ENCODE data around the gene RABL6. TPM values are rescaled to one million over a fixed set of nuclear protein-coding genes. Genes with fewer than 3 reads are reported as not detected.
"Not testable (repeated sequence)": the region's sequence is repeated elsewhere in the genome, so short reads cannot be mapped to it uniquely, and the experiment has no call there.

The RABL6 gene
- total RNA-seq, 1 donor from 2014 or later: 18.4 TPM

DNA sequence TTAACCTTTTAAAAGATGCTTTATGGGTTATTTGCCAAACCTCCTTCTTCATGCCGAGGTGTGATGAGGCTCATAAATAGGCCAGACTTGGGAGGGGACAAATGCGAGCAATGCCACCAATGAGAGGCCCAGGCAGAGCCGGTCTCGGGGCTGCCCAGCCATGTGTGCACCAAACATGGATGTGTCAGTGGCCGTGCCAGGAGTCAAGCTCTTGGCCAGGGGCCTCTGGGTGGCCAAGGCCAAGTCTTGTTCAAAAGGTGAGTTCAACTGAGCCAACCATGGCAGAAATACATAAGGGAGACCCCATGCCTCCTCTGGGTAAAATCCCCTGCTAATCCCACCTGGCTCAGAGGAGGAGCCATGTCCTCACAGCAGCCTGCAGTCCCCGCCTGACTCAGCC, 32.6 kb upstream of the RABL6 start:
- DNase-seq (ENCODE audit: low spot score) (no peak), ATAC-seq (no peak)

DNA sequence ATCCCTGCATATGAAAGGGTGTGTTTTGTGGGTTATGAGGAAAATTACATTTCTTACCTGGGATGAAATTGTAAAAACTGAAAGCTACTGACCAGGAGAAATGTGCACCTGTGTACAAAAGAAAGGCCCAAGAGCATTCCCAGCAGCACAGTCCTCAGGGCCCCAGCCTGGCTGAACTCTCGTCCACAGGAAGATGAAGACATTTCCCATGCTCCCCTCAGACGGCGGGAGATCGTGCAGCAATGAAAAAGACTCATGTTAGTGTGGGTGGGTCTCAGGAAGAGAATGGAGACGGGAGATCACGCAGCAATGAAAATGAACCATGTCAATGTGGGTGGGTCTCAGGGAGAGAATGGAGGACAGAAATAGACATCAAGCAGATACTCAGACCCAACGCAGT, 30.8 kb upstream of the RABL6 start:
- ATAC-seq: no peak
- DNase-seq (ENCODE audit: low spot score): no peak

DNA sequence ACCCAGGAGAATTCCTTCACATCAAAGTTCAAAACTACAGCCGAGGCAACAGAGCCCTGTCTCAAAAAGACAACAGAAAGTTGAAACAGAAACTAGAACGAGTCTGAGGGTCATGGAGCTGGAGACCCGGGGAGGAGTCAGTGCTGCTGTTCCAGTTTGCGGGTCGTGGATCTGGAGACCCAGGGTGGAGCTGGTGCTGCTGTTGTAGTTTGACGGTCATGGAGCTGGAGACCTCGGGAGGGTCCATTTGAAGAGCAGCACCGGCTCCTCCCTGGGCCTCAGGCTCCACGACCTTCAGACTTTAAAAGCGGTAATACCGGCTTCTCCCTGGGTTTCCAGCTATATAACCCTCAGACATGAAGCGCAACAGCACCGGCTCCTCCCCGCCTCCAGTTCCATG, 30.4 kb upstream of the RABL6 start:
- DNase-seq (ENCODE audit: low spot score) (no peak), ATAC-seq (no peak)

GRCh38 chr9:136779808-136780207, 27.9 kb upstream of the RABL6 start:
- ATAC-seq: no peak
- DNase-seq (ENCODE audit: low spot score): no peak

DNA sequence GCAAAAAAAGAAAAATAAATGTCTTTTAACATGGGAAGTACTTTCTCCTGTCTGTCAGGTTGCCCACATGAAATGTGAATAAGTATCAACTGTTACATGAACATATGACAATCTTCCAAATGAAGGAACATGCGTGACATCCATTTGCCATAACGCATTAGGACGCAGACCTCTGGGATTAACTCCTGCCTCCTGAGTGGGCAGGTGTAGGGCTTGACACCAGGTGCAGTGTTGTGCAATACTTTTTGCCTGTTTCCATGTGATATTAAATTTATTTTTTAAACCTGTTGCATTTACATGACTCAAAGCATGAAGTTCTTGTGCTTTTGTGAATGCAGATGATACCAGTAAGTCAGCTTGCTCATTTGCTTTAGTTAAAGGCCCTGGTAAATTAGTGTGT, 25.3 kb upstream of the RABL6 start:
- ATAC-seq (no peak), DNase-seq (ENCODE audit: low spot score) (no peak)

DNA sequence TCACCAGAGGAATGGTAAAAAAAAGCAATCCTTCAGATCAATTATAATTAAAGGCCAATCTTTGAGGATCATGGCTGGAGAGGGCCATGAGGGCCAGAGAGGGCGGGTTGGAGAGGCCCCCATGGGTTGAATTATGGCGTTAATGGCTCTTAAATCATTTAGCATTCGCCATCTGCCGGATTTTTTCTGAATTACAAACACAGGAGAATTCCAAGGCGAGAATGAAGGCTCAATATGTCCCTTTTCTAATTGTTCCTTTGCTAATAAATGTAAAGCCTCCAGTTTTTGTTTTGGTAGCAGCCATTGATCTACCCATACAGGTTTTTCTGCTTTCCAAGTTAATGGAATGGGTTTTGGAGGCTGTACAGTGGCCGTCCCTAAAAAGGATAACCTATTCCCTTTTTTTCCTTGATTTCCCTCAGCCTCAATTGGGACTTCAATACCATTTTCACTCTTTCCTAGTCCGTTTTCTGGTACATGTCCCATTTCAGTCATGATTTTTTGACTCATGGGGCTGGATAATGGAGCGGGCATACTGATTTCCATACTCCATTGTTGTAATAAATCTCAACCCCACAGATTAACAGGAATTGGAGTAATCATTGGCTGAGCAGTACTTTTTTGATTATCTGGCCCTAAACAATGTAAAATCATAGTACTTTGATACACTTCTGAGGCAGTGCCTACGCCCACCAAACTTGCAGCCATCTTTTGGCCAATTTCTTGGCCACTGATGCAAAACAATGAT, 23.3 kb upstream of the RABL6 start:
- DNase-seq (ENCODE audit: low spot score) (no peak), ATAC-seq (no peak)

DNA sequence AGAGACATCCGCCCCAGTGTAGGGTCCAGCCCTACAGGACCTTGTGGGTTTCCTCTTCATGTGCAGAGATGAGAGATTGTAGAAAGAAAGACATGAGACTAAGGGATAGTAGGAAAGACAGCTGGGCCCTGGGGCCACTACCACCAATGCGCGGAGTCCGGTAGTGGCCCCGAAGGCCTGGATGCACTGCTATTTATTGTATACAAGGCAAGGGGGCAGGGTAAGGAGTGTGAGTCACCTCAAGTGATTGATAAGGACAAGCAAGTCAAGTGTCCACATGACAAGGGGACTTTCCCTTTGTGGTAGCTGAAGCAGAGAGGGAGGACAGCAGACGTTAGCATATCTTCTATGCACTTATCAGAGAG, 22.8 kb upstream of the RABL6 start:
- ATAC-seq: no peak
- no peak for DNase-seq (ENCODE audit: low spot score)

- not testable (repeated sequence) for DNase-seq (ENCODE audit: low spot score)
- peak; percentile 24 for ATAC-seq
Measured at GRCh38 chr9:136785565-136786355, 22.0 kb upstream of the RABL6 start.

GRCh38 chr9:136786451-136786850, 21.3 kb upstream of the RABL6 start:
- no peak for DNase-seq (ENCODE audit: low spot score)

DNA sequence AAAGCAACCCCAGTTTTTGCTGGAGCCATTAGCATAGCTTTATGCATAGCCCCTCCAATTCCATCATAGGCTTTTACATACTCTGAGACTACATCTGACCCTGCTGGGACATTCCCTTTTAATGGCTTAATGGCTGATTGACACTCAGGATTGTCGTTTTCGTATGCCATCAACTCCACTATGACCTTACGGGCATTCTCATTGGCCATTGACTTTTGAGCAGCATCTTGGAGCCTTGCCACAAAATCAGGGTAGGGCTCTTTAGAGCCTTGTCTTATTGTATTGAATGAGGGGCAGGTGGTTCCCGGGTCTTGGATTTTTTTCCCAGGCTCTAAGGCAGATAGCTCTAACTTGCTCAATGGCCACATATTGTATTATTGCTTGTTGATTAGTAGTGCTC, 20.8 kb upstream of the RABL6 start:
- not testable (repeated sequence) for ATAC-seq; DNase-seq (ENCODE audit: low spot score)

More at GRCh38 chr9:136786451-136786850, 21.3 kb upstream of the RABL6 start:
- ATAC-seq: no peak

DNA sequence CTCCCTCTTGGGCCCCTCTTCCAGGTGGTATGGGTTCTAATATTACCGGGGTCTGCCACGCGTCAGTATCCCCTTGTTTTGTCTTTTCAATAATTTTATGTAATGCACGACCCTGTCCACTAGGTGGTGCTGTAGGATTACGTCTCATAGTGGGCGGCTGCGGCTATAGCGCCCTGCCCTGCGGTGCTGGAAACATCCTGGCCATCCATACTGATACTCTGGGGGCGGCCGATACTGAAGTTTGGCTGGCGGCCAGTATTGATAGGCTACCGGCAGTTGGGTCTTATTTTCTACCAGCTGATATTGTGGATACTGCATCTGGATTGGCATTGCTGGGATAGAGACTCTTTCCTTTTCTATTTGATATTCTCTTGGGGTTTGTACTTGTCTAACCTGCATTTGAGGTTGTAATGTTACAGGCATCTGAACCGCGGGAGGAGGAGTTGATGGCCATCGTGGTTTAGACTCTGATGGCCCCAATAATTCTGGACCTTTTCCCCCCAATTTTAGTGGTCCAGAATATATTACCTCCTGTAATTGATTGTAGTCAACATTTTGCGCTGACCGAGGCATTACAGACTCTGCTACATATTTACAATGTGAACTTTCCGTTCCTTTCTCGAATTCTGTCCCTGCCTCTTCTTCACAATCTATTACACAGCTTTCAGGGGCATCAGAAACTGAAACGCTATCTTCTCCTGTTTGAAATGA, 19.9 kb upstream of the RABL6 start:
- ATAC-seq: peak; percentile 36
- peak; percentile 73 for DNase-seq (ENCODE audit: low spot score)

GRCh38 chr9:136788644-136789522, 18.9 kb upstream of the RABL6 start:
- DNase-seq (ENCODE audit: low spot score); ATAC-seq: not testable (repeated sequence)

GRCh38 chr9:136789523-136789937, 18.2 kb upstream of the RABL6 start:
- ATAC-seq (no peak), DNase-seq (ENCODE audit: low spot score) (no peak)

DNA sequence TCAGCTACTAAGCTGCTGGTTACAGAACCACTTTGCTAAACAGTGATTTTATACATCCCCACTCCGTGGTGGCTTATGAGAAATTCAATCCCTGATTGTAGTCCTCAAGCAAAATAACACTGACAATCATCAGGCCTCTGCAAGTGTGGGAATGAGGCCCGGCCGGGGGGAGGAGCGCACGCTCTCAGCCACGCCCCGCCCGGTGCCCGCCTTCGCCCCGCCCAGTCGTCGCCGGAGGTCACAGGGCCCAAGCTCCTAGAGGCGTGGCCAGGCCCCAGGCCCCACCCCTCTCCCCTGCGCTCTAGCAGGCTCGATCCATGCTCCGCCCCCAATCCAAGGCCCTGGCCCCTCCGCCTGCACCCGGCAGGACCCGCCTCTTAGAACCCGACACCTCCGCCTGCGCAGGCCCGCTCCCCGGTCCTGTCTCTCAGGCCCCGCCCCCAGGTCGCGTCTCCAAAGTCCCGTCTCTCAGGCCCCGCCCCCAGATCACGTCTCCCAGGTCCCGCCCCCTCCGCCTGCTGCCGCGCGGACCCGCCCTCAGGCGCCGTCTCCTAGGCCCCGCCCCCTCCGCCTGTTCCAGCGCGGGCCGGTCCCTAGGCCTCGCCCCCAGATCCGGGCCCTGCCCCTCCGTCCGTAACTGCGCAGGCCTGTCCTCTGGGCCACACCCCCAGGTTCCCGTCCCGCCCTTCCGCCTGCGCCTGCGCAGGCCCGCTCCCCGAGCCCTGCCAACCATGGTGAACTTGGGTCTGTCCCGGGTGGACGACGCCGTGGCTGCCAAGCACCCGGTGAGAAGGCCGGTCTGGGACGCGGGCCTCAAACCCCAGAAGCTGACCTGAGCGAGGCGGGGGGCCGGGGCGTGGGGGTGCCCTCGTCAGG, 16.9 kb upstream of the RABL6 start, which contains the start of gene TMEM141:
TMEM141 (plus strand) TSS at position 705 of the 876 bp plus-strand sequence; CDS start at position 732, 27 bp downstream.
- DNase-seq (ENCODE audit: low spot score): peak; percentile 100
- peak; percentile 85 for ATAC-seq

DNA sequence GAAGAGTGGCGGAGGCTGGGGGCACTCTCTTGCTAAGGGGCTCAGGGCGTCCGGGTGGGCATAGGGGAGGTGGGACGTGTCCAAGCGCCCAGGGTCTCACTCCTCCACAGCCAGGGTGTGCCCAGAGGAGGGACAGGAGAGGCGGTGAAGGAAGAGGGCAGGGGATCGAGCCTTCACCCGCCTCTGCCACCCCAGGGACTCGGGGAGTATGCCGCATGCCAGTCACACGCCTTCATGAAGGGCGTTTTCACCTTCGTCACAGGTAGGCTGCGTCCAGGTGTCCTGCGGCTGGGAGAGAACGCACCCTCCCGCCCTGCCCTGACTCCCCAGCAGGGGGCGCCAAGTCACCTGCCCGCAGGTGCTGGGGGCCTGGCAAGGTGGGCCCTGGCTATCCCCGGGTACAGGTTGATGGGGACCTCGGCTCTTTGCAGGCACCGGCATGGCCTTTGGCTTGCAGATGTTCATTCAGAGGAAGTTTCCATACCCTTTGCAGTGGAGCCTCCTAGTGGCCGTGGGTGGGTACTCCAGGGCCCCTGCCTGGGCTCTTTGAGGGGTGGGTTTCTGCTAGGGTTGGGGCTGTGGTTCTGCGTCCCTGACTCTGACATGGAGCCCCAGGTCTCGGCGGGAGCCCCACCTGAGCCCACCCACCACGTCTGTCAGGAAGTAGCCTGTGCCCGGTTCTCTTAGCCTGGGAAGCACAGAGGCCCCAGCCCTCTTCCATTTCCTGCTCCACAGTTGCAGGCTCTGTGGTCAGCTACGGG, 16.1 kb upstream of the RABL6 start:
- DNase-seq (ENCODE audit: low spot score) (peak; percentile 81), ATAC-seq (peak; percentile 52)

DNA sequence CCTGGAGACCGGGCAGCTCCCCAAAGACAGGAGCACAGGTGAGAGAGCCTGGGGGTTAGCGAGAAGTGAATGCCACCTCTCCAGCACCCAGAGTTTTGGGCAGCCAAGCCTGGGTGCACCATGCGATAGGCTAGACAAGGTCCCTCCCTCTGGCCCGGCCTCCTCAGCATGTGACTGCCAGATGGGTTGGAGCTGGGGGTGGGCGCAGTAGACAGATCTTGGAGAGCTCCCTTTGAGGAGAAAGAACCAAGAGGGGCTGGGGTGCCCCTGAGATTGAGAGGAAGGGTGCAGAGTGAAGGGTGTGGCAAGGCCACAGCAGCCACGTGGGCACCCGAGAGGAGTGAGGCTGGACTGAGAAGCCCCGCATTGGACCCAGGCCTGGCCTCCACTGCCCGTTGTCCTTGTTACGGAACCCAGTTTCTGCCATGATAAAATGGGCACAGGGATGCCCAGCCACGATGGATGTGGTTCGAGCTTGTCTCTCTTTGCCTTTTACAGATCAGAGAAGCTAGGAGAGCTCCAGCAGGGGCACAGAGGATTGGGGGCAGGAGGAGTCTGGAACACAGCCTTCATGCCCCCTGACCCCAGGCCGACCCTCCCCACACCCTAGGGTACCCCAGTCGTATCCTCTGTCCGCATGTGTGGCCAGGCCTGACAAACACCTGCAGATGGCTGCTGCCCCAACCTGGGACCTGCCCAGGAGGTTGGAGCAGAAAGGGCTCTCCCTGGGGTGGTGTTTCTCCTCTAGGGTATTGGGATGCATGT, 15.2 kb upstream of the RABL6 start:
- DNase-seq (ENCODE audit: low spot score): no peak
- no peak for ATAC-seq

DNA sequence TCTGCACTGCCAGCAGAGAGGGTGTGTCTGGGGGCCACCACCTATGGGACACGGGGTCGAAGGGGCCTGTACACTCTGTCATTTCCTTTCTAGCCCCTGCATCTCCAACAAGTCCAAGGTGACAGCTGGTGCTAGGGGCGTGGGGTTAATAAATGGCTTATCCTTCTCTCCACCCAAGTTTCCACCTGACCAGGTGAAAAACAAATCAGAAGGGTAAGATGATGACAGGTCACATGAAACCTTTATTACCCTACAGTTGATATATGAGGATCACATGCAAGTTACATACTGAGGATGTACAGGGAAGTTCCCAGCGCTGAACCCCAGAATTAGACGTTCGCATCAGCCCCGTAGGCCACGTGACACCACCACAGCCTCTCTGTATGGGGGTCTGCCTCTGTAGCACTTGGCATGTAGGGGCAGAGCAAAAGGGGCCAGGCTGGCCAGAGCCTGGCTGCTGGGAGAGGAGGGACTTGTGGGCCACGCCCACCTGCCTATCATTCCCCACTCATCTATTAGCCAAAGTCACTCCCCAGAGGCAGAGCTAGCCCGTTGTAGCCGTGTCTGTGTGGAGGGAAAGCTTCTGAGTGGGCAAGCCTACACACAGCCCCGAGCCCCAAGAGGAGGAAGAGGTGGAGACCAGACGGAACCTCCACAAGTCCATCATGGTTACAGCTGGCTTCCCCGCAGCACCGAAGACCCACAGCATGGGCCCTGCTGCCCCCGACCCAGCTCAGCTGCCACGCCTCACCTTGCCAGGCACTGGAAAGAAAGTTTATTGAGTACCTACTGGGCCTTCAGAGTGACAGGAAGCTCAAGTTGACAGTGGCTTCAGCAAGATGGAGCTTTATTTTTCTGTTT, 14.4 kb upstream of the RABL6 start:
- DNase-seq (ENCODE audit: low spot score) (no peak), ATAC-seq (no peak)

All from left lobe of liver (tissue), 2 donors.